SK-N-MC (cell line): ENCODE data around the gene RTN4IP1.

Source experiments
- EZH2 ChIP-seq: fragments of 200-600 bp; sonication (generic); IDR thresholded peaks from one replicate; pipeline ENCODE4 v1.6.1; 2017; ENCODE audit warnings: antibody characterized with exemption
- POLR2AphosphoS5 ChIP-seq: IDR thresholded peaks from 2 replicates; pipeline ENCODE4 v1.6.1; 2012; ENCODE audit warnings: mild to moderate bottlenecking, low read depth, low read length, borderline replicate concordance

- TF ChIP-seq POLR2AphosphoS5, result no peak
- no peak for TF ChIP-seq EZH2
These were observed 79.8 kb downstream of the RTN4IP1 start for GRCh38 chr6:106549521-106549920.
